NCI-H524 (cell line): Measurements from ENCODE around the gene RTEL1.
A peak's percentile ranks its signal among the peaks of the same experiment; 100 is the strongest.
"Not testable (repeated sequence)": the region's sequence is repeated elsewhere in the genome, so short reads cannot be mapped to it uniquely, and the experiment has no call there.

Experiments
- DNase-seq, 2 experiments: peaks; one replicate each; lab custom pipeline; 2025; lab: John Stamatoyannopoulos, UW

RTEL1 gene

DNA sequence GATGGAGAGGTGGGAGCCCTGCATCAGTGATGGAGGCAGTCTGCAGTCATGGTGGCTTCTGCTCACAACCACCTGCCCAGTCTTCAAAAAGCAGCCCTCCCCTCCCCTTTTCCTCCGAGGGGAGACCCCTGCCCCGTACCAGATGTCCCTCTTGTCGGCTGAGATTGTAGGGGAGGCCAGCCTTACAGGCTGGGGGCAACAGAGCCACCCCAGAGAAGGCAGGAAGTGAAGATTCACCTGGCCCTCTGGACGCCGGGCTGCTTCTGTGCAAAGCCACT is 42.9 kb downstream of the RTEL1 start:
- DNase-seq, result no peak

DNA sequence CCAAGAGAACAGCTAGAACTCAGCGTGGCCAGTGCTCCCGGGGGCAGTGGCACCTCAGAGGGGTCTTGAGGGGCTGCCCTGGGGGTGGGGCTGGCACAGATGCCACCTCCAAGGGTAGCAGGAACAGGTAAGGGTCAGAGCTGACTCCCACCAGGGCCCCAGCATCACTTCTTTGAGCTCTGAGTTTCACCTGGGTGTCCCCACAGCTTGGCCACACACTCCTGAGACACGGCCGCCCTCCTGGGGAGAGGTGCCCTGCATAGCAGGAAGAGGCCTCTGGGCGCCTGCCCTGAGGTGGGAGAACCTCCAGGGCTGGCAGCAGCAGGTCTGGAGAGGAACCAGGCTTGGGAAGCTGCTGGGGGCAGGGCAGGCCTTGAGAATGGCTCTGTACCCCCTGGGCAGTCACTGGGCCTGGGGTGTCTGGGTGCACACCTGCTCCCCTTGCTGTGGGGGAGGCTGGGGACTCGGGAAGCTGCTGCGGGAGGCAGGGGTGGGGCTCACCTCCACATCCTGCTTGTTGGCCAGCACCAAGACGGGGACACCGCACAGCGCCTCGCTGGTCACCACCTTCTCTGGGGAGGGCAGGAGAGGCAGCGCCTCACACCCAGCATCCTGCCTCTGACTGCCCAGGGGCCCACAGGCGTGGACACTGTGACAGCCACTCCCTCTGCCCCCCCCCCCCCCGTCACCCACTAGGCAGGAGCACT is 43.4 kb downstream of the RTEL1 start:
- DNase-seq, result no peak

DNA sequence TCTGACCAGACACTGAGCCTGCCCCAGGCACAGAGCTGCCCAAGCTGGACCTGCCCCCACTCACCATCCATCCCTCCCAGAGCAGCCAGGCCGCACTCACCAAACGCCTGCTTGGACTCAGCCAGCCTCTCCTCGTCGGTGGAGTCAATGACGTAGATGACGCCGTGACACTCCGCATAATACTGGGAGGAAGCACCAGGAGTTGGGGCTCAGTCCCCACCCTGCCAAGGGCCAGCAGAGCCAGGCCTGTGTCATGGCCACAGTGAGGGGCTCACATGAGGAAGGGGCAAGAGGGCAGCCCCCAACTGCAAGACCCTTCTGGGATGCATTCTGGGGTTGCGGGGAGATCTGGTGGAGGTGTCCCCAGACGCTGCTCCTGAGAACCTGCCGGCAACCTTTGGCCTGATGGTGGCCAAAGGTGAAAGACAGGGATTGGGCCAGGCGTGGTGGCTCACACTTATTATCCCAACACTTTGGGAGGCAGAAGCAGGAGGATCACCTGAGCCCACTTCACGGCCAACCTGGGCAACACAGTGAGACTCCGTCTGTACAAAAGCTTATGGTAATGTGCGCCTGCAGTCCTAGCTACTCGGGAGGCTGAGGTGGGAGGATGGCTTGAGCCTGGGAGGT is 44.0 kb downstream of the RTEL1 start:
- DNase-seq, result no peak

DNA sequence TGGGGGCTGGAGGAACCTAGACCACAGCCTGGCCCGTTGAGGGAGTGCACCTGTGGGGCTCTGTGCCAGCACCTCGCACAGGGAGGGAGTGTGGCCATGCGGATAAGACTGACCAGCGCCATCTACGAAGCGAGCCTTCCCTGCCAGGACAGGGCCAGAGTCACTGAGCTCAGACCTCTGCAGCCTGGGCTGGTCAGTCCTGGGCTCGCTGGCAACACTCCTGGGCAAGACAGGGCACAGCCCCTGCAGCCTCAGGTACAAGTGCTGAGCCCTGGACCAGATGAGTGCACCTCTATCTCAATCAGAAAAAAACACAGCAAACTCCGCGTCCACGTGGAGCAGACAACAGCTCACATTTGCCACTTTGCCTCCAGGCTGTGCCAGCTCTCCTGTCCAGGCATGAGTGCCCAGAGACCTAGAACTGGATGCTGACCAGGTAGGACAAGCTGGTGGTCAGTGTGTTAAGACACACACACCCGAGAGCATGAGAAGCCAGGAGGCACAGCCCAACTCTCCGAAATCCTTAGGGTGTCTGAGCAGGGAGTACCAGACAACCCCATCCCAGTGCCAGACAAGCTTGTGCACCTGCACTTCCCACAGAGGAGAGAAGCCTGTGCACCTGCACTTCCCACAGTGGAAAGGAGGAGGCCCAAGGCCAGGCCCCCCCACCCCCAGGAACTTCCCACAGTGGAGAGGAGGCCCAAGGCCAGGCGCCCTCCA is 44.8 kb downstream of the RTEL1 start:
- no peak for DNase-seq

DNA sequence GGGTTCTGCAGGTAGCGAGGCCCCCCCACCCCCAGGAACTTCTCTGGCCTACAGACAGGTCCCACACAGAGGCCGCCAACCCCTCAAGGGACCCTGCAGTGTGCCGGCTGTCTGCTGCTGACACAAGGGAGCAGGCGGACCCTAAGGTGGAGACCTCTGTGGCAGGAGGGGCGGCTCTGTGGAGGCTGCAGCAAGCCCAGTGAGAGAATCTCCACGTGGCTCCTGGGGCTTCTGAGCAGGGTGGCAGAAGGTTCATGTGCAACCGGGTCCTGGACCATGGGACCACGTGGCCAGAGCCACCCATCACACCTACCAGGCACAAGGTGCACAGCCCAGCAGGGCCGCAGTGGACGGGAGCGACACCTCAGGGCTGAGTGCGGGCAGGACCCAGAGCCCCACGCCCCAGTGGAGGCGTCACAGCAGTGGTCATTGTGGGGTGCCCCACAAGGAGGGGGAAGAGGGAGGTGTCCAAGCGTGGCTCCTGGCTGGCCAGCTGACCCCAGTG is 45.4 kb downstream of the RTEL1 start:
- no peak for DNase-seq

DNA sequence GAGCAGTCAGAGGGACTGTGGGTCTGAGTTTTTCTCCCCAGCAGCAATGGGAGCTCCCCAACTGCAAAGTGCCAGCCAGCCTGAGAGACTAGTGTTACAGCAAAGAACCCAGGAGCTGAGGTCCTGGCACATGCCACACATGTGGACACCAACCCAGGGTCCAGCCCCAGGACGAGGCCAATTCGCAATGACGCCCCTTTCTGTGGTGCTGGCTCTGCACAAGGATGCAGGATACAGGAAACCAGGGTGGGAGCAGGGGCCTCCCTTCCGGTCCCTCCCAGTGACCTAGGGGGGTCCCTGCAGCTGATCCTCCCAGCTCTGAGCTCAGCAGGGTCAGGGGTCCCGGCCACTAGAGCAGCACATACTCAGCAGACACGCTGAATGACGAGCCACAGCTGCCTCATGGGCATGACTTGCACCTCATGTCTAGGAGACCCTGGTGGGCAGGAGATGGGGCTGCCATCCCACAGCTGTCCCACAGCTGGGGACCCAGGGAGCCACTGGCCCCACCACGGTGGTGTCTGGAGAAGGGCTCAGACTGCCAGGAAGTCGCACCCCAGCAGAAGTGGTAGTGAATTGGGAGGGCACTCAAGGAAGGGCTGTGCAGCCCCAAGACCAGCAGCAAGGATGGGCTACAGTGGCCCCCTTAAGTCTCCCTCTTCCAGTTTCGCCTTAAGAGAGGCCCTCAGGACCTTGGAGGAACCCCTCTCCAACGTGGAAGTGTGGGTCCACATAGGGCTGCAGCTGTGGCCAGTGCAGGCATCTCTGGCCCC is 46.0 kb downstream of the RTEL1 start:
- DNase-seq, result no peak

DNA sequence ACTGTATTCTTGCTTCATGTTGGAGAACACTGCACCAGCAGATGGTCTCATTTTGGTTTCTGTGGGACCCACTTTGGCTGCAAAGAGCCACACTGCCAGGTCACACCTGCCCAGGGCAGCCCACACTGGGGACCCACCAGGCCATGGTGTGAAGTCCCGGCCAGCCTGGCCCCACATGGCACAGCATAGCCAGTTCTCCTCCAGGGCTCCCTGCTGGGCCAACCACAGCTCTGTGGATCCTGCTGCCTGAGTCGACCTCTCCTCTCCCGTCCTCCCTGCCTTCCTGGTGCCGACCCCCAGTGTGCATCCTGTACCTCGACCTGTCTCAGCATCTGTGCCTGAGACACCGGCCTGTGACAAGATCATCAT is 46.6 kb downstream of the RTEL1 start:
- no peak for DNase-seq

DNA sequence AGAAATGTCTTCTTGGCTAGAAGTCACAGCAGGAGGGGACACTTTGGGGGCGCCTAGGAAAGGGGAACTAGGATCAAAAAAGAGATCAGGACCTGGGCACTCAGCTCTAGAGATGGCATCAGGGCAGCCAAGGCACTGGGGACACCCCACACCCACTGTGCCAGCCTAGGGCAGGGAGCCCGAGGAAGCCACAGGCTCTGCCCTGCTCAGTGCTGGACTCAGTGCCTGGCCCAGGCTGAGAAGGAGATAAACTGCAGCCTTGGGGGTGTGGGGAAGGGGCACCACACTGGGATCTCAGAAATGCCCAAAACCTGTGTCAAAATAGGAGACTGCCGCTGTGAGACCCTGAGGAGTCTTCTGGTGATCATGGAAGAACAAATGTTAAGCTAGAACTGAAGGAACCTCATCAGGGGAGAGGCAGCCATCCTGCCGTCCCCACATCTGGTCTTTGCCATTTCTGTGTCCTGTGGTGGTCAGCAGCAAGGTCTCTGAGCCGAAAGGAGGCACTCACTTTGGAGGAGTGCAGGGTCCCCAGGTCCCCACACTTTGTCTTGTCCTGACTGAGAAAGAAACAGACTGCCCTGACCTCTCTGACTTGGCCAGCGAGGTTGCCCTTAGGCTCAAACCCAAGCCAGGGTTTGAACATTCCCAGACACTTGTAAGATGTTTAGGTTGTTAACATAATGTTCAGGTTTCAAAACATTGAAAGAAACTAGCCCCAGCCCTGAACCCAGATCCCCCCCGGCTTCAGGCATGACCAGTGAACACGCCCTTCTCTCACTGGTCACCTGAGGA is 47.3 kb downstream of the RTEL1 start:
- no peak for DNase-seq

DNA sequence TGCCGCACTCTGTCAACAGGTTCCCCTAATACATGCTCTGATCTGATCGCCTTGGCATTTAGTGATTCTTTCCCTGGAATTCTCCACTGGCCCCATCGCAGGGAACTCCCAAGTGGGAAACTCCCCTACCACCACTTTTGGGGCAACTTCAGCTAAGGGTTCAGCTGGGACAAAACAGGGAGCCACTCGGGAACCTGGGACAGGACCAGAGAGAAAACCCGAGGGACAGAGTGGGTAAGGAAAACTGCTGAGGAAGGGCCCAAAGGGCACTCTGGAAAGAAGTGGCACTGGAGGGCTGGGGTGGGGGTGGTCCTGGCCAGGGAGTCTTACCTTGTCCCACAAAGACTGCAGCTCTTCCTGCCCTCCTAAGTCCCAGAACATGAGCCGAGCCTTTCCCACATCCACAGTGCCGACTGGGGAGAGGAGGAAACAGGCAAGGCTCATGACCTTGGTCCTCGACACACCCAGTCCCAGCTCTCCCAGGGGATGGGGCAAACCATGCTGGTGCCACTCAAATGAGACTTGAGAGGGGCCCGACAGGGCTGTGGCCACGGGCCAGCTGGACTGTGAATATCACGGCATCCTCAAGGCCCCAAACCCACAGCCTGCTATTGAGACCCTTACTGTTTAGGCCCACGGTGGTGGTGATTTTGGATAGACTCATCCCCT is 48.0 kb downstream of the RTEL1 start:
- DNase-seq, result no peak

DNA sequence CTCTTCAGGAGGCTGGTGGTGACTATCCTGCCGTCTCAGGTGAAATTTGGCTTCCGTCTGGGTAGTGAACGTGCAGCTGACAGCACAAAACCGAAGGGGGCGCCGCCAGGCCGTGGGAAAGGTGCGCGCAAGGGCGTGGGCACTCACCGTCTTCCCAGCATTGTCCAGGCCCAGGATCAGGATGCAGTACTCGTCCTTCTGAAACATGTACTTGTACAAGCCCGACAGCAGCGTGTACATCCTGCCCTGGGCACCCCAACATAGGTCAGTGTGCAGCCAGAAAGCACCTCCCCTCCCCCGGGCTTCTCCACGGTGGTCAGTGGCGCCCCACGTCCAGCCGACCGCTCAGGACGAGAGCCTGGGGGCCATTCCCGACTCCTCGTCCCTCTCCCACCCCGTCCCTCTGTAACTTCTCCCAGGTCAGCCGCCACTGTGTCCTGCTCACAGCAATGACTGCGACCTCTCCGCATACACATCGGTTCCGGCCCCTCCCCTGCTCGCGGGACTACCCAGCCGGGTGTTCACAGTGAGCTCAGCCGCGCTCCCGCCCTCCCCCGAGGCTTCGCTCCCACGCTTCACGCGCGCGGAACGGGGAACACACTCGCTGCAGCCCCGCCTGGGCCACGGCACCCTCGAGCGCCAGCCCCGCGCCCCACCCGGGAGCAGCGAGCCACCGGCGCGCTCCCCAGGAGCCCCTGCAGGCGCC is 48.9 kb downstream of the RTEL1 start:
- peak; percentile 11 to 55 for DNase-seq

DNA sequence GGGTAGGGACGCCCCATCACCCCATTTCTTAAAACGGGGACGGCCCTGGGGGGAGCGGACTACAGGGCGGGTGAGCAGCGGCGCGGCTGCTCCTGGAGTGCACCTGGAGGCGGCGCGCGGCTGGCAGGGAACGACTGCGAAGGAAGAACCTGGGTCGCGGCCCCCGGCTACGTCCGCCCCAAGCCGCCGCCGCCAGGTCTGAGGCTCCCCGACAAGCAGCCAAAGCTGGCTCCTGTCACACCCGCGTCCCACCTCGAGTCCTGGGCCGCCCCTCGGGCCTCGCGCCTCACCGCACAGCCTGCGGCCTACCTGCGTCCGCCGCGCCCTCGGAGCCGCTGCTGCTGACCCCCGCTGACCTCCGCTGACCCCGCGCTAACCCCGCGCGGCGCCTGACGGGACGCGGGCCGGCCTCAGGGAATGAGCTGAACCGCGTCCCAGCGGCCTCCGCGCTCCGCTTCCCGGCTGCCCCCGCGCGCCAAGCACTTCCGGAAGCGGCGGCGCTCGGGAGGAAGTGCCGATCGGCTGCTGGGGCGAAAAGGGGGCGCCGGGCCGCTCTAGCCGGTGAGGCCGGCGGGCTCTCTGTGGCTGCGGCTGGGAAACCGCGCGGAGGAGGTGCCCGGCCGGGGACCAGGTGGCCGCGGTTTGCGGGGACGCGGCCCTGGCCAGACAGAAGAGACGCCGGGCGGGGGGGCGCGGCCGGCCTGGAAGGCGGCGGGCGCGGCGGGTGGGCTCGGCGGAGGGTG is 49.6 kb downstream of the RTEL1 start, which contains the start of the genes ARFRP1 and ZGPAT:
Gene ARFRP1, minus strand, starts transcription at position 419 of the 743 bp plus-strand sequence. CDS start 885 bp downstream, outside the sequence.
Gene ZGPAT, plus strand, starts transcription at position 482 of the 743 bp plus-strand sequence. CDS start 542 bp downstream, outside the sequence.
- peak; percentile 63 to 72 for DNase-seq

DNA sequence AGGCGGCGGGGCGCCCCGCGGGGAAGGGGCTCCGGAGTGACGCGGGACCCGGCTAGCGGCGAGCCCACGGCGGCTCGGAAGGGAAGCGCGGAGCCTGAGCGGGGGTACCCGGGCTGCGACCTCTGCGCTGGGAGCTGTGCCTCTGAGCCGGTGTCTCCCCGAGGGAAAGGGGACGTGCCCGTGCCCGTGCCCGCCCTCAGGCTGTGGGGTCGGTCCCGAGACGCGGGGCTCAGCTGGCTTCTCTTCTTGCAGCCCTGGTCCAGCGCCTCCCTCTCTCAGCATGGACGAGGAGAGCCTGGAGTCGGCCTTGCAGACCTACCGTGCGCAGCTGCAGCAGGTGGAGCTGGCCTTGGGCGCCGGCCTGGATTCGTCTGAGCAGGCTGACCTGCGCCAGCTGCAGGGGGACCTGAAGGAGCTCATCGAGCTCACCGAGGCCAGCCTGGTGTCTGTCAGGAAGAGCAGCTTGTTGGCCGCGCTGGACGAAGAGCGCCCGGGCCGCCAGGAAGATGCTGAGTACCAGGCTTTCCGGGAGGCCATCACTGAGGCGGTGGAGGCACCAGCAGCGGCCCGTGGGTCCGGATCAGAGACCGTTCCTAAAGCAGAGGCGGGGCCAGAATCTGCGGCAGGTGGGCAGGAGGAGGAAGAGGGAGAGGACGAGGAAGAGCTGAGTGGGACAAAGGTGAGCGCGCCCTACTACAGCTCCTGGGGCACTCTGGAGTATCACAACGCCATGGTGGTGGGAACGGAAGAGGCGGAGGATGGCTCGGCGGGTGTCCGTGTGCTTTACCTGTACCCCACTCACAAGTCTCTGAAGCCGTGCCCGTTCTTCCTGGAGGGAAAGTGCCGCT is 50.4 kb downstream of the RTEL1 start:
- no peak for DNase-seq

DNA sequence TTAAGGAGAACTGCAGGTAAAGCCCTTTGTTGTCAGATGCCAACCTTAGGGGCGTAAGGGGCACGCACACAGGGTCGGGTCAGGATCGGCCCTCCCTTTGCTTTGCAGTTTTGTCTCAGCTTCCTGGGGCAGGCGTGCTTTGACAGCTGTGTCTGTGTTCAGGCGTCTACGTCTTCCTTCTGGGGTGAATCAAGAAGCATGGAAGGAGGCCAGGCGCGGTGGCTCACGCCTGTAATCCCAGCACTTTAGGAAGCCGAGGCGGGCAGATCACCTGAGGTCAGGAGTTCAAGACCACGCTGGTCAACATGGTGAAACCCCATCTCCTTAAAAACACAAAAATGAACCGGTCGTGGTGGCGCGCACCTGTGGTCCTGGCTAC is 51.0 kb downstream of the RTEL1 start:
- DNase-seq, result no peak

DNA sequence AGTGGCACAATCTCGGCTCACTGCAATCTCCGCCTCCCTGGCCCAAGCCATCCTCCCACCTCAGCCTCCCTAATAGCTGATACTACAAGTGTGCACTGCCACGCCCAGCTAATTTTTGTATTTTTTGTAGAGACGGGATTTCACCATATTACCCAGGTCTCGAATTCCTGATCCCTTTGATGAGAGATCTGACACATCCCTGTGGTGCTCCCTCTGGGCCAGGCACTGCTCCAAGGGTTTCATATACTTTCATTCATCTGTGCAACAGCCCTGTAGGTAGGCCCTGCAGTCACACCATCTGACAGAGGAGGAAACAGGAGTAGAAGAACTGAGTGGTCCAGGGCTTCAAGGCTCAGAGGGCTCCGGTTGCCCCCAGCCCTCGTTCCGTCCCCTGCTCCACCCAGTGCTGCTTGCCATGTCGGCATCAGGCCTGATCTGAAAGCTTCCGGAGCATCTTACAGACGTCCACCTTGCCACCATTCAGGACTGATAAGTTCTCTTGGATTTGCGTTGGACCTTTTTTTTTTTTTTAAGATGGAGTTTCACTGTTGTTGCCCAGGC is 53.1 kb downstream of the RTEL1 start:
- DNase-seq, result no peak

DNA sequence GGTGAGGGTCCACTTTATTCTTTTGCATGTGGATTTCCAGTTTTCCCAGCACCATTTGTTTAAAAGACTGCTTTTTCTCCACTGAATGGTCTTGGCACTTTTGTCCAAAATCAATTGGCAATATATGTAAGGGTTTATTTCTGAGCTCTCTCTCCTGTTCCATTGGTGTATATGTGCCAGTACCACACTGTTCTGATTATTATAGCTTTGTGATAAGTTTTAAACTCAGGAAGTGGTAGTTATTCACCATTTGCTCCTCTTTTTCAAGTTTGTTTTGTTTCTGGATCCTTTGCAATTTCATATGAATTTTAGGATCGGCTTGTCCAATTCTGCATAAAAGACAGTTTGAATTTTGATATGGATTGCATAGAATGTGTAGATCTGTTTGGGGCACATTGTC is 54.1 kb downstream of the RTEL1 start:
- DNase-seq, result no peak

DNA sequence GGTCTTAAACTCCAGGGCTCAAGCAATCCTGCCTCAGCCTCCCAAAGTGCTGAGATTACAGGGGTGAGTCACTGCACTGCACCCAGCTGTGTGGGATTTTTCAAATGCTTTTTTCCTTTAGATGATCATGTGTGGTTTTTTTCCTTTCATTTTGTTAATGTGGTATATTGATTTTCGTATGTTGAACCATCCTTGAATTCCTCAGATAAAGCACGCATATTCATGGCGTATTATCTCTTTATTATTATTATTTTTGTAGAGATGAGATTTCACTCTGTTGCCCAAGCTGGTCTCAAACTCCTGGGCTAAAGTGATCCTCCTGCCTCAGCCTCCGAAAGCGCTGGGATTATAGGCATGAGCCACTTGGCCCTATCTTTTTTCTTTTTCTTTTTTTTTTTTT is 56.7 kb downstream of the RTEL1 start:
- no peak for DNase-seq

DNA sequence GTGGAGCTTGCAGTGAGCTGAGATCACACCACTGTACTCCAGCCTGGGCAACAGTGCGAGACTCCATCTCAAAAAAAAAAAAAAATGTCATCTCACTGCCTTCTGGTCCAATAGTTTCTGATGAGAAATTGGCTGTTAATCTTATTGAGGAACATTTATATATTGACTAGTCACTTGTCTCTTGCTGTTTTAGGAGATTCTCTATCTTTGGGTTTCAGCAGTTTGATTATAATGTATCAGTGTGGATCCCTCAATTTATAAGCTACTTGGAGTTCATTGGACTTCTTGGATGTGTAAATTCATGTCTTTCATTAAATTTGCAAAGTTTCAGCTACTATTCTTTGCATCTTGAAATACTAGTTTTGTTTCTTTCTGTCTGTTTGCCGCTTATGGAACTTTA is 60.9 kb downstream of the RTEL1 start:
- no peak for DNase-seq

DNA sequence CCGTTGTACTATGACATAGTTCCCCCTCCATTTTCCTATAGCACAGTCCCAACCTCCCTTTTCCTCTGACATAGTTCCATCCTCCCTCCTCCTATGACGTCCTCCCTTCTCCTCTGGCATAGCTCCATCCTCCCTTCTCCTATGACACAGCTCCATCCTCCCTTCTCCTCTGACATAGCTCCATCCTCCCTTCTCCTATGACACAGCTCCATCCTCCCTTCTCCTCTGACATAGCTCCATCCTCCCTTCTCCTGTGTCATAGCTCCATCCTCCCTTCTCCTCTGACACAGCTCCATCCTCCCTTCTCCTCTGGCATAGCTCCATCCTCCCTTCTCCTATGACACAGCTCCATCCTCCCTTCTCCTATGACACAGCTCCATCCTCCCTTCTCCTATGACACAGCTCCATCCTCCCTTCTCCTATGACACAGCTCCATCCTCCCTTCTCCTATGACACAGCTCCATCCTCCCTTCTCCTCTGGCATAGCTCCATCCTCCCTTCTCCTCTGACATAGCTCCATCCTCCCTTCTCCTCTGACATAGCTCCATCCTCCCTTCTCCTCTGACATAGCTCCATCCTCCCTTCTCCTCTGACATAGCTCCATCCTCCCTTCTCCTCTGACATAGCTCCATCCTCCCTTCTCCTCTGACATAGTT is 65.0 kb downstream of the RTEL1 start:
- DNase-seq, result not testable (repeated sequence)
